ENCODE results near the gene NKX2-1.

- TF ChIP-seq RAD21 (conservative IDR thresholded peaks at IDR 0.05) (no peak), CTCF (IDR thresholded peaks at IDR 0.05; ENCODE audit: poor library complexity, severe bottlenecking) (no peak), EZH2 (IDR thresholded peaks at IDR 0.05; ENCODE audit: borderline replicate concordance, insufficient read depth, low read length, poor library complexity, severe bottlenecking) (no peak), EP300 (conservative IDR thresholded peaks at IDR 0.05; ENCODE audit: poor library complexity, severe bottlenecking) (no peak), REST (IDR thresholded peaks at IDR 0.05; ENCODE audit: borderline replicate concordance) (no peak), POLR2AphosphoS5 (IDR thresholded peaks at IDR 0.05) (no peak), MXI1 (conservative IDR thresholded peaks at IDR 0.05; ENCODE audit: poor library complexity, severe bottlenecking) (no peak)
These were observed 48.6 kb downstream of the NKX2-1 start for GRCh38 chr14:36471431-36471830.
